ENCODE results near the gene DESI2. TPM values are rescaled to one million over a fixed set of nuclear protein-coding genes. Genes with fewer than 3 reads are reported as not detected.

The DESI2 gene
- total RNA-seq, 1 donor from 2014 or later: 53.3 TPM

DNA sequence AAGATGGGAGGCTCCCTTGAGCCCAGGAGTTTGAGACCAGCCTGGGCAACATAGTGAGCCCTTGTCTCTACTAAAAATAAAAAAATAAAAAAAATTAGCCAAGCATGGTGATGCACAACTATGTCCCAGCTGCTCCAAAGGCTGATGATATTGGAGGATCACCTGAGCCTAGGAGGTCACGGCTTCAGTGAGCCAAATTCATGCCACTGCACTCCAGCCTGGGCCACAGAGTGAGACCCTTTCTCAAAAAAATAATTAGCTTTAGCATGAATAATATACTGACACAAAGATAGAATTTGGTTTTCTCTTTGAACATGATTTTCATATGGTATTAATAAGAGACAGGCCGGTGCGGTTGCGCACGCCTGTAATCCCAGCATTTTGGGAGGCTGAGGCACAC is 88.8 kb downstream of the DESI2 start:
- H3K9me3 Mint-ChIP-seq (ENCODE audit: unreplicated experiment): no peaks in the 10 kb centered on the region
- H3K4me3 Mint-ChIP-seq (ENCODE audit: unreplicated experiment): no peak overlapping the region
- no peak for DNase-seq (ENCODE audit: extremely low spot score, unreplicated experiment)
- H3K4me1 Mint-ChIP-seq (ENCODE audit: unreplicated experiment): no peaks in the 10 kb centered on the region
- no peaks in the 10 kb centered on the region for H3K36me3 Mint-ChIP-seq (ENCODE audit: unreplicated experiment)
- H3K27me3 Mint-ChIP-seq (ENCODE audit: unreplicated experiment): no peaks in the 10 kb centered on the region
- no peak overlapping the region for H3K27ac Mint-ChIP-seq (ENCODE audit: unreplicated experiment)
- TF ChIP-seq, protein P1, sequence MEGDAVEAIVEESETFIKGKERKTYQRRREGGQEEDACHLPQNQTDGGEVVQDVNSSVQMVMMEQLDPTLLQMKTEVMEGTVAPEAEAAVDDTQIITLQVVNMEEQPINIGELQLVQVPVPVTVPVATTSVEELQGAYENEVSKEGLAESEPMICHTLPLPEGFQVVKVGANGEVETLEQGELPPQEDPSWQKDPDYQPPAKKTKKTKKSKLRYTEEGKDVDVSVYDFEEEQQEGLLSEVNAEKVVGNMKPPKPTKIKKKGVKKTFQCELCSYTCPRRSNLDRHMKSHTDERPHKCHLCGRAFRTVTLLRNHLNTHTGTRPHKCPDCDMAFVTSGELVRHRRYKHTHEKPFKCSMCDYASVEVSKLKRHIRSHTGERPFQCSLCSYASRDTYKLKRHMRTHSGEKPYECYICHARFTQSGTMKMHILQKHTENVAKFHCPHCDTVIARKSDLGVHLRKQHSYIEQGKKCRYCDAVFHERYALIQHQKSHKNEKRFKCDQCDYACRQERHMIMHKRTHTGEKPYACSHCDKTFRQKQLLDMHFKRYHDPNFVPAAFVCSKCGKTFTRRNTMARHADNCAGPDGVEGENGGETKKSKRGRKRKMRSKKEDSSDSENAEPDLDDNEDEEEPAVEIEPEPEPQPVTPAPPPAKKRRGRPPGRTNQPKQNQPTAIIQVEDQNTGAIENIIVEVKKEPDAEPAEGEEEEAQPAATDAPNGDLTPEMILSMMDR (IDR thresholded peaks at IDR 0.05): no peak

DNA sequence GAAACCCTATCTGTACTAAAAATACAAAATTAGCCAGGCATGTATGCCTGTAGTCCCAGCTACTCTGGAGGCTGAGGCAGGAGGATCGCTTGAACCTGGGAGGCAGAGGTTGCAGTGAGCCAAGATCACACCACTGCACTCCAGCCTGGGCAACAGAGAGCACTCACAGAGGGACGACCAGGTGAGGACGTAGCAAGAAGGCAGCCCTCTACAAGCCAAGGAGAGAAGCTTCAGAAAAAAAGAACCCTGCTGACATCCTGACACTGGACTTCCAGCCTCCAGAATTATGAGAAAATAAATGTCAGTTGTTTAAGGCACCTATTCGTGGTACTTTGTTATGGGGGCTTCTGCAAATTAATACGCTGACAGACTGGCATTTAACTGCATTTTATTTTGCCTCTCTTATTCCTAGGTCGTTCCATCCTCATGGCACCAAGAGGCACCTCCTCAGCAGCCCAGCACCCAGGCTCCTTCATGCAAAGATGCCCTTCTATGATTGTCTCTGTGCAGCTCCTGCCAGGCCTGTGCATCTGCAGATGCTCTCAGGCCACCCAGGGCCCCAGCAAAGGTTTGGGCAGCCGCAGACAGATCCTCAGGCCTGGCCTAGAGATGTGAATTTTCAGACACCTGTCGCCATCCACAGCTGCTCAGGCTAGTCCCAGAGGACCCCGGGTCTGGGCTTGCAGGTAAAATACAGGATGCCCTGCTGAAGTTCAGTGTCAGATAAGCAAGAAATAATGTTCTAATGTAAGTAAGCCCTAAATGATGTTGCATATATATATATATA is 96.5 kb downstream of the DESI2 start:
- H3K9me3 Mint-ChIP-seq (ENCODE audit: unreplicated experiment): no peaks in the 10 kb centered on the region
- H3K27me3 Mint-ChIP-seq (ENCODE audit: unreplicated experiment): no peaks in the 10 kb centered on the region
- TF ChIP-seq, protein P1 (IDR thresholded peaks at IDR 0.05): no peak
- H3K4me1 Mint-ChIP-seq (ENCODE audit: unreplicated experiment): no peaks in the 10 kb centered on the region
- H3K36me3 Mint-ChIP-seq (ENCODE audit: unreplicated experiment): no peaks in the 10 kb centered on the region
- H3K4me3 Mint-ChIP-seq (ENCODE audit: unreplicated experiment): no peak overlapping the region
- no peak for DNase-seq (ENCODE audit: extremely low spot score, unreplicated experiment)
- H3K27ac Mint-ChIP-seq (ENCODE audit: unreplicated experiment): no peak overlapping the region

DNA sequence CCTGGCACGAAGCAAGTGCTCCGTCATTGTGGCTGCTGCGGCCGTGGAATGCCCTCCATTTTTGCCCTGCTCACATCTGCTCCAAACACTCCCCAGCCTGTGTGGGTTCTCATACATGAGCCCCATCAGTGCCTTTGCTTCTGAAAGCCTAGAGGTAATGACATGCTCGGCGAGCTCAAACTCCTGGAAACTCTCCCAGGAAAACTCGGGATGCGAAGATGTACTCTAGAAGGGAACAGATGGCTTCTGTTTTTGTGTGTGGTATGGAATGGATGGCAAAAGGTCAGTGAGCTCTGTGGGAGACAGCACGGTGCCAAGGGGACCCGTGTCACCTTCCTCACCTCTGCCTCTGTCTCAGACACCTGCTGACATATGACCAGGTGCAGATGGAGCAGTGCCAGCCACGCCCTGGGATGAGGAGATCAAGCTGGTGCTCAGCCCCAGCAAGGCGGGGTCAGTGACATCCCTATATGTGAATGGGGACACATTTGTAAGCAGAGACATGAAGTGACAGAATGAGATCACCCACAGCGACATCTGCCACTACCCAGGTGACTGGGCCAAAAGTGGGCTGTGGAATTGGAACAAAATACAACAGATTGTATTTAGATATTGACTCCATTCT is 98.5 kb downstream of the DESI2 start:
- TF ChIP-seq, protein P1 (IDR thresholded peaks at IDR 0.05): no peak
- Mint-ChIP-seq H3K27me3 (ENCODE audit: unreplicated experiment) (no peaks in the 10 kb centered on the region), H3K4me1 (ENCODE audit: unreplicated experiment) (no peaks in the 10 kb centered on the region), H3K9me3 (ENCODE audit: unreplicated experiment) (no peaks in the 10 kb centered on the region), H3K27ac (ENCODE audit: unreplicated experiment) (no peak overlapping the region), H3K36me3 (ENCODE audit: unreplicated experiment) (no peaks in the 10 kb centered on the region), H3K4me3 (ENCODE audit: unreplicated experiment) (no peak overlapping the region)
- DNase-seq (ENCODE audit: extremely low spot score, unreplicated experiment): no peak

DNA sequence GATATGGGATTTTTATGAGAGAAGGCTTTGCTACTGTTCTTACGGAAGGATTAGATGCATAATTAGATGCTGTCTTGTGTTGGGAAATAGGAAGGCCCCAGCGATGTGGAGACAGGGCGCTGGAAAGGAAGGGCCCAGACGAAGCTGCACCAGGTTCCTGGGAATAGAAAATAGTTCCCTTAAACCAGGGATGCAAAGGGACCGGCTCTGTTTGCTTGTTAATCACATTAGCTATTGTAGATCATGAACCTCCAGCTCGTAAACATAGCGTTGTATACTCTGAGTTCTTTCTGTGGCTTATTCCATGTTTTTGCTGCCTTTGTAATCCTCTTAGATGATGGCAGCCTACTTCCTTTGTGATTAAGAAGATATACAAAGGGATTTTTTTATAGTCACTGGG is 102.7 kb downstream of the DESI2 start:
- H3K27ac Mint-ChIP-seq (ENCODE audit: unreplicated experiment): no peak overlapping the region
- TF ChIP-seq, protein P1 (IDR thresholded peaks at IDR 0.05): no peak
- DNase-seq (ENCODE audit: extremely low spot score, unreplicated experiment): no peak
- H3K27me3 Mint-ChIP-seq (ENCODE audit: unreplicated experiment): no peaks in the 10 kb centered on the region
- H3K4me1 Mint-ChIP-seq (ENCODE audit: unreplicated experiment): peaks cover 18% of the 10 kb centered on the region
- no peaks in the 10 kb centered on the region for H3K9me3 Mint-ChIP-seq (ENCODE audit: unreplicated experiment)
- no peak overlapping the region for H3K4me3 Mint-ChIP-seq (ENCODE audit: unreplicated experiment)
- no peaks in the 10 kb centered on the region for H3K36me3 Mint-ChIP-seq (ENCODE audit: unreplicated experiment)

Data from osteocyte (in vitro differentiated cells).